NCI-H226 (cell line): Measurements from ENCODE around the gene TAAR9.
A peak's percentile ranks its signal among the peaks of the same experiment; 100 is the strongest.
"Not testable (repeated sequence)": the region's sequence is repeated elsewhere in the genome, so short reads cannot be mapped to it uniquely, and the experiment has no call there.

Source experiments
- DNase-seq: peaks from one replicate; pipeline ENCODE4 v3.0.0-alpha.2; 2015

TAAR9 gene

GRCh38 chr6:132515386-132515785 is 22.7 kb upstream of the TAAR9 start:
- no peak for DNase-seq

GRCh38 chr6:132520953-132521352 is 17.1 kb upstream of the TAAR9 start:
- DNase-seq, result peak; percentile 40

GRCh38 chr6:132524646-132525045 is 13.4 kb upstream of the TAAR9 start:
- DNase-seq, result no peak

GRCh38 chr6:132525866-132526265 is 12.2 kb upstream of the TAAR9 start:
- DNase-seq, result no peak

GRCh38 chr6:132526461-132526860 is 11.6 kb upstream of the TAAR9 start:
- DNase-seq, result no peak

GRCh38 chr6:132527791-132528190 is 10.3 kb upstream of the TAAR9 start:
- no peak for DNase-seq

GRCh38 chr6:132530293-132530974 is 7.6 kb upstream of the TAAR9 start:
- peak; percentile 30 for DNase-seq

GRCh38 chr6:132534546-132534945 is 3.5 kb upstream of the TAAR9 start:
- DNase-seq, result not testable (repeated sequence)

- no peak for DNase-seq
Observed at GRCh38 chr6:132537145-132537544, 932 bp upstream of the TAAR9 start.

- no peak for DNase-seq
Observed at GRCh38 chr6:132544826-132545225, 6.7 kb downstream of the TAAR9 start.

- no peak for DNase-seq
Observed at GRCh38 chr6:132548746-132549463, 10.8 kb downstream of the TAAR9 start.

GRCh38 chr6:132551214-132551613 is 13.1 kb downstream of the TAAR9 start:
- no peak for DNase-seq

- DNase-seq, result no peak
Observed at GRCh38 chr6:132552372-132552771, 14.3 kb downstream of the TAAR9 start, which contains the start of gene TAAR8. TSS of gene TAAR8 (plus strand) at chr6:132552672. CDS start at chr6:132552693, 21 bp downstream.

GRCh38 chr6:132560087-132560486 is 22.0 kb downstream of the TAAR9 start:
- not testable (repeated sequence) for DNase-seq

GRCh38 chr6:132566404-132566803 is 28.3 kb downstream of the TAAR9 start:
- DNase-seq, result no peak

GRCh38 chr6:132567566-132567965 is 29.5 kb downstream of the TAAR9 start:
- no peak for DNase-seq

GRCh38 chr6:132568611-132569010 is 30.5 kb downstream of the TAAR9 start:
- DNase-seq, result no peak

- DNase-seq, result no peak
Observed at GRCh38 chr6:132569170-132569569, 31.1 kb downstream of the TAAR9 start.

- DNase-seq, result no peak
Observed at GRCh38 chr6:132570221-132570777, 32.2 kb downstream of the TAAR9 start, which contains the start of gene TAAR6. TSS of gene TAAR6 (plus strand) at chr6:132570322. CDS start at chr6:132570322, 0 bp downstream.

GRCh38 chr6:132571774-132572173 is 33.7 kb downstream of the TAAR9 start:
- no peak for DNase-seq

- no peak for DNase-seq
Observed at GRCh38 chr6:132584698-132585097, 46.6 kb downstream of the TAAR9 start.

- no peak for DNase-seq
Observed at GRCh38 chr6:132587424-132587823, 49.3 kb downstream of the TAAR9 start.
